Neuronal stem cell (in vitro differentiated cells): ENCODE data around the gene GNPAT.
A peak's percentile ranks its signal among the peaks of the same experiment; 100 is the strongest.

Source experiments
- DNase-seq: peaks from one replicate; pipeline ENCODE4 v3.0.0-alpha.2; 2013; ENCODE audit warnings: low spot score
- H2AFZ ChIP-seq: one replicate; pipeline ENCODE4 v1.6.1; 2013; ENCODE audit warnings: mild to moderate bottlenecking, low read length, inconsistent platforms
- H2AK5ac ChIP-seq: 2 replicates; pipeline ENCODE4 v1.6.1; 2013; ENCODE audit warnings: low read depth, mild to moderate bottlenecking, inconsistent platforms, low read length, moderate library complexity, mixed read lengths
- H2BK120ac ChIP-seq: 2 replicates; pipeline ENCODE4 v1.6.1; 2013; ENCODE audit warnings: low read depth, mild to moderate bottlenecking, inconsistent platforms, low read length, moderate library complexity, mixed read lengths
- H2BK12ac ChIP-seq: one replicate; pipeline ENCODE4 v1.6.1; 2013; ENCODE audit warnings: low read length, inconsistent platforms
- H2BK15ac ChIP-seq: 2 replicates; pipeline ENCODE4 v1.6.1; 2013; ENCODE audit warnings: mild to moderate bottlenecking, low read length, inconsistent platforms, mixed read lengths
- H2BK5ac ChIP-seq: one replicate; pipeline ENCODE4 v1.6.1; 2013; ENCODE audit warnings: inconsistent platforms, mild to moderate bottlenecking, low read length, moderate library complexity
- H3K14ac ChIP-seq: one replicate; pipeline ENCODE4 v1.6.1; 2013; ENCODE audit warnings: low read length, inconsistent platforms
- H3K18ac ChIP-seq: 2 replicates; pipeline ENCODE4 v1.6.1; 2013; ENCODE audit warnings: low read length, inconsistent platforms
- H3K23ac ChIP-seq: 2 replicates; pipeline ENCODE4 v1.6.1; 2013; ENCODE audit warnings: low read depth, mild to moderate bottlenecking, mixed read lengths, low read length, inconsistent platforms; ENCODE audit not compliant: poor library complexity
- H3K27ac ChIP-seq: replicated peaks from 3 replicates; pipeline ENCODE4 v1.5.1; 2013; ENCODE audit warnings: low read length, inconsistent platforms
- H3K27me3 ChIP-seq, 3 experiments: 2 replicates each; pipeline ENCODE4 v1.6.1; 2013; ENCODE audit warnings: low read length in 3 of 3, mild to moderate bottlenecking in 2 of 3, inconsistent platforms in 1 of 3, low read depth in 1 of 3, mixed read lengths in 1 of 3, moderate library complexity in 1 of 3; ENCODE audit not compliant: control insufficient read depth in 3 of 3, insufficient read depth in 3 of 3
- H3K36me3 ChIP-seq, 2 donors: replicated peaks in 1 of 2; 2 replicates each; pipeline ENCODE4 v1.6.1; 2013; ENCODE audit warnings: low read length in 2 of 2; ENCODE audit not compliant: control insufficient read depth in 2 of 2, insufficient read depth in 2 of 2
- H3K4ac ChIP-seq: 2 replicates; pipeline ENCODE4 v1.6.1; 2013; ENCODE audit warnings: inconsistent platforms, mild to moderate bottlenecking, low read length, moderate library complexity
- H3K4me1 ChIP-seq, 2 donors: 1 replicate in 1 of 2; 2 replicates in 1 of 2; pipeline ENCODE4 v1.6.1; 2013; ENCODE audit warnings: low read length in 2 of 2, low read depth in 1 of 2; ENCODE audit not compliant: control insufficient read depth in 2 of 2, insufficient read depth in 1 of 2
- H3K4me2 ChIP-seq: one replicate; pipeline ENCODE4 v1.6.1; 2013; ENCODE audit warnings: mild to moderate bottlenecking, low read length, inconsistent platforms; ENCODE audit not compliant: insufficient read depth, poor library complexity, severe bottlenecking
- H3K4me3 ChIP-seq, 2 donors: 2 replicates each; pipeline ENCODE4 v1.5.1; 2013; ENCODE audit warnings: low read length in 2 of 2, mild to moderate bottlenecking in 2 of 2, inconsistent platforms in 1 of 2, moderate library complexity in 1 of 2
- H3K79me1 ChIP-seq: one replicate; pipeline ENCODE4 v1.6.1; 2013; ENCODE audit warnings: low read depth, mild to moderate bottlenecking, inconsistent platforms, low read length, moderate library complexity
- H3K9ac ChIP-seq: one replicate; pipeline ENCODE4 v1.6.1; 2013; ENCODE audit warnings: mild to moderate bottlenecking, low read depth, low read length, inconsistent platforms; ENCODE audit not compliant: poor library complexity
- H3K9me3 ChIP-seq, 2 donors: replicated peaks in 1 of 2; 2 replicates each; pipeline versions ENCODE3 to v1.6.1; 2013; ENCODE audit warnings: low read length in 2 of 2, mild to moderate bottlenecking in 2 of 2, inconsistent platforms in 1 of 2, low read depth in 1 of 2, mixed read lengths in 1 of 2, moderate library complexity in 1 of 2; ENCODE audit not compliant: control insufficient read depth in 2 of 2, insufficient read depth in 1 of 2
- H4K8ac ChIP-seq: one replicate; pipeline ENCODE4 v1.6.1; 2013; ENCODE audit warnings: low read depth, mild to moderate bottlenecking, inconsistent platforms, low read length, moderate library complexity
- H4K91ac ChIP-seq: one replicate; pipeline ENCODE4 v1.6.1; 2013; ENCODE audit warnings: low read length, low read depth, mild to moderate bottlenecking, inconsistent platforms; ENCODE audit not compliant: poor library complexity
- WGBS, 2 donors: extraction: QIAGEN DNeasy Blood & Tissue Kit; methylation state at CpG; one replicate each; pipeline ENCODE4 v1.1.7; 2013; ENCODE audit warnings: missing lambda C conversion rate in 2 of 2, mixed read lengths in 1 of 2; ENCODE audit not compliant: insufficient read length in 2 of 2, insufficient replicate concordance in 1 of 2; ENCODE audit errors: extremely low coverage in 2 of 2; 5-methylcytosine and 5-hydroxymethylcytosine counted together

Gene GNPAT

DNA sequence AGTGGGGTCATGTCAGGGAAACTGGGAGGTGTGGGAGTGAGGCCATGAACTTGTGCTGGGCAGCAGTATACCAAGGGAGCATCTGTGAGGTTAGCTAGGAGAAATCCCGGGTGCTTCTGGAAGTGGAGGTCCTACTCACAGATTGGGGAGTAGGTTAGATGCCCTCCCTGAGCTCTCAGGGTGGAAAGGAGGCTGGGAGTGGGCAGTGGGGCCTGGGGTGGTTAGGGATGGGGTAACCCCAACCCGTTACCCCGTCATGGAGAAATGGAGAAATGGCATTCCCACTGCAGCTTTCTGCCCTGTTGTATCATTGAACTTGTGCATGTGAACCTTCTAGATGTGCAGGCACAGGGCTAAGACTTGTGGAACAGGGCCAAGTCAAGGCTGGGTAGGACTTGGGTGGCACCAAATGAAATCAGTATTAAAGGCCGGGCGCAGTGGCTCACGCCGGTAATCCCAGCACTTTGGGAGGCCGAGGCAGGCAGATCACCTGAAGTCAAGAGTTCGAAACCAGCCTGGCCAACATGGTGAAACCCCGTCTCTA is 69.5 kb downstream of the GNPAT start:
- H3K4ac ChIP-seq, result no peak overlapping the region
- no peak overlapping the region for H3K9ac ChIP-seq
- no peaks in the 10 kb centered on the region for H3K27me3 ChIP-seq
- H3K18ac ChIP-seq, result no peak overlapping the region
- H3K36me3 ChIP-seq, result no peaks in the 10 kb centered on the region
- H2BK120ac ChIP-seq, result no peak overlapping the region
- WGBS, 2 donors, result no CpG with 5 or more reads among the region's 10 CpGs
- no peak overlapping the region for H2BK12ac ChIP-seq
- H3K14ac ChIP-seq, result no peak overlapping the region
- no peak overlapping the region for H3K27ac ChIP-seq
- H3K23ac ChIP-seq, result no peak overlapping the region
- H2AK5ac ChIP-seq, result no peak overlapping the region
- H3K4me2 ChIP-seq, result no peak overlapping the region
- no peak overlapping the region for H2AFZ ChIP-seq
- no peak for DNase-seq
- H3K79me1 ChIP-seq, result no peaks in the 10 kb centered on the region
- no peaks in the 10 kb centered on the region for H3K4me1 ChIP-seq
- H3K4me3 ChIP-seq, result no peak overlapping the region
- H2BK5ac ChIP-seq, result no peak overlapping the region
- H2BK15ac ChIP-seq, result no peak overlapping the region
- no peak overlapping the region for H4K91ac ChIP-seq
- no peak overlapping the region for H4K8ac ChIP-seq
- no peaks in the 10 kb centered on the region for H3K9me3 ChIP-seq

GRCh38 chr1:231311720-231312431 is 70.9 kb downstream of the GNPAT start:
- Histone ChIP-seq H3K14ac (no peak overlapping the region), H3K27ac (no peak overlapping the region), H2AFZ (no peak overlapping the region), H3K9ac (no peak overlapping the region), H2BK120ac (no peak overlapping the region), H2BK5ac (no peak overlapping the region), H3K9me3 (no peaks in the 10 kb centered on the region), H3K79me1 (no peaks in the 10 kb centered on the region), H3K18ac (no peak overlapping the region), H4K8ac (no peak overlapping the region), H3K23ac (no peak overlapping the region), H2BK15ac (no peak overlapping the region), H3K27me3 (no peaks in the 10 kb centered on the region), H3K4me2 (no peak overlapping the region), H3K36me3 (no peaks in the 10 kb centered on the region), H4K91ac (no peak overlapping the region), H2BK12ac (no peak overlapping the region), H2AK5ac (no peak overlapping the region), H3K4me3 (no peak overlapping the region), H3K4me1 (no peaks in the 10 kb centered on the region), H3K4ac (no peak overlapping the region)
- DNase-seq, result no peak
- WGBS, 2 donors, result no CpG with 5 or more reads among the region's 8 CpGs

DNA sequence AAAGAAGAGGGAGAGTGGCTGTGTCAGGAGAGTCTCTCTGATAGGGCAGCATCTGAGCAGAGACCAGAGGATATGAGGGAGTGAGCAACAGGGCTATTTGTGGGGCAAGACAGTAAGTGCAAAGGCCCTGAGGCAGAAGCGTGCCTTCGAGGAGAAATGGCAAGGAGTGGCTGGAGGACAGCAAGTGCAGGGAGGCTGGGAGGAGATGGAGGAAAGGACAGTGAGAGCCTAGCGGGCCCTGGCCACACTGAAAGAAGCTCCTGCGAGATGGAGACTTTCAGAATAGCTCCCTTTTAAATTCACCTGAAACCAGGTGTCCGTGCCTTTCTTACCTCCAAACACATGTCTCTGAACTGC is 71.4 kb downstream of the GNPAT start:
- no peak overlapping the region for H2AK5ac ChIP-seq

DNA sequence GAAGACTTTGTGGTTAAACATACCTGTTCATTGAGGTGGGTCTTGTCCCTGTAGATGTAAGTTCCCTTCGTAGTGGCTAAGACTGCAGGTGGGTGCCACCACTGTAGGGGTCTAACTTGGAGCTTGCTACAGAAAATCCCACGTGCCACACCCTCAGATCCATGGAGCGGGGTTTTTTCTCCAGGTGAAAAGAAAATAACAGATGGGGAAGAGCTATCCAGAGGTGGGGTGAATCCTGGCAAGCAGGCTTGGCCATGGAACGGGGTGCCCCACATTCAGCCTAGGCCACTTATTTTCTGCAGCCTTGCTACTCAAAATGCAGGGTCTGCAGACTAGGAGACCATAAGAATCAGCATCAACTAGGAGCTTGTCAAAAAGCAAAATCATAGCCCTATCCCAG is 72.6 kb downstream of the GNPAT start:
- no peak overlapping the region for H2BK12ac ChIP-seq
- peak overlapping the region; percentile 9 for H4K8ac ChIP-seq
- no peaks in the 10 kb centered on the region for H3K27me3 ChIP-seq
- no peak overlapping the region for H2BK5ac ChIP-seq
- H3K36me3 ChIP-seq, result no peaks in the 10 kb centered on the region
- H3K79me1 ChIP-seq, result no peaks in the 10 kb centered on the region
- no peak overlapping the region for H2BK120ac ChIP-seq
- no peak overlapping the region for H2AK5ac ChIP-seq
- H3K18ac ChIP-seq, result no peak overlapping the region
- H3K9ac ChIP-seq, result no peak overlapping the region
- H4K91ac ChIP-seq, result no peak overlapping the region
- no peak overlapping the region for H3K4me3 ChIP-seq
- no peak for DNase-seq
- no peak overlapping the region for H3K14ac ChIP-seq
- no peak overlapping the region for H2AFZ ChIP-seq
- no peaks in the 10 kb centered on the region for H3K9me3 ChIP-seq
- no peaks in the 10 kb centered on the region for H3K4me1 ChIP-seq
- H3K27ac ChIP-seq, result no peak overlapping the region
- no peak overlapping the region for H3K4ac ChIP-seq
- no CpG with 5 or more reads among the region's 4 CpGs for WGBS, 2 donors
- no peak overlapping the region for H3K23ac ChIP-seq
- H2BK15ac ChIP-seq, result no peak overlapping the region
- H3K4me2 ChIP-seq, result no peak overlapping the region

More for the DNA sequence above, 71.4 kb downstream of the GNPAT start:
- no peak overlapping the region for H3K14ac ChIP-seq
- H2BK15ac ChIP-seq, result no peak overlapping the region
- H3K4me2 ChIP-seq, result no peak overlapping the region
- no peaks in the 10 kb centered on the region for H3K27me3 ChIP-seq
- H2BK120ac ChIP-seq, result no peak overlapping the region
- no peak overlapping the region for H2AFZ ChIP-seq
- H3K36me3 ChIP-seq, result no peaks in the 10 kb centered on the region
- no CpG with 5 or more reads among the region's 5 CpGs for WGBS, 2 donors
- no peak overlapping the region for H2BK12ac ChIP-seq
- no peak overlapping the region for H2BK5ac ChIP-seq
- H3K4ac ChIP-seq, result no peak overlapping the region
- H3K23ac ChIP-seq, result no peak overlapping the region
- H3K4me1 ChIP-seq, result no peaks in the 10 kb centered on the region
- no peak overlapping the region for H4K8ac ChIP-seq
- no peaks in the 10 kb centered on the region for H3K79me1 ChIP-seq
- no peak for DNase-seq
- H4K91ac ChIP-seq, result no peak overlapping the region
- no peak overlapping the region for H3K27ac ChIP-seq
- H3K18ac ChIP-seq, result no peak overlapping the region
- H3K9ac ChIP-seq, result no peak overlapping the region
- no peaks in the 10 kb centered on the region for H3K9me3 ChIP-seq
- no peak overlapping the region for H3K4me3 ChIP-seq
